Suprapubic skin (tissue), 3 donors: ENCODE measurements around the gene C1orf52.

Source experiments
- CTCF ChIP-seq, 2 donors: fragments of 200-600 bp in 1 of 2; fragments of 450-650 bp in 1 of 2; sonication (generic) in 1 of 2; IDR thresholded peaks; one replicate each; pipeline ENCODE4 v1.5.1; 2016 to 2019; ENCODE audit warnings: antibody characterized with exemption in 2 of 2, mild to moderate bottlenecking in 1 of 2, moderate library complexity in 1 of 2
- EP300 ChIP-seq: sonication (generic); formaldehyde crosslinking; IDR thresholded peaks from one replicate; pipeline ENCODE4 v1.6.1; 2017; ENCODE audit warnings: antibody characterized with exemption

GRCh38 chr1:85224295-85224694 lies 35.2 kb downstream of the C1orf52 start:
- TF ChIP-seq EP300 (no peak), CTCF (IDR thresholded peaks at IDR 0.05) (no peak)
